HepG2 (cell line): Measurements from ENCODE around the gene KCNJ1.

Source experiments
- KLF9 ChIP-seq: IDR thresholded peaks from 2 replicates; pipeline ENCODE4 v1.6.1; 2016; ENCODE audit warnings: low read depth
- POLR2AphosphoS5 ChIP-seq: IDR thresholded peaks from 2 replicates; pipeline ENCODE4 v1.6.1; 2012; ENCODE audit warnings: low read depth, low read length
- ZC3H4 ChIP-seq: sonication (generic); formaldehyde crosslinking; IDR thresholded peaks from 2 replicates; pipeline ENCODE4 v1.4.0; 2020; ENCODE audit warnings: missing genetic modification reagents, borderline replicate concordance

- TF ChIP-seq ZC3H4: no peak
- no peak for TF ChIP-seq KLF9 (CRISPR knock-in tag)
- no peak for TF ChIP-seq POLR2AphosphoS5
Measured at GRCh38 chr11:128822130-128822529, 45.0 kb downstream of the KCNJ1 start.
